GM12892 (cell line): Measurements from ENCODE around the gene EXOC6B.
"Not testable (repeated sequence)": the region's sequence is repeated elsewhere in the genome, so short reads cannot be mapped to it uniquely, and the experiment has no call there.

Experiments
- DNase-seq: peaks from one replicate; pipeline ENCODE4 v3.0.0; 2011; ENCODE audit not compliant: insufficient read length
- FAIRE-seq: peaks from 2 replicates; lab custom pipeline; 2011; peaks lifted over from hg19 to GRCh38; lab: Jason Lieb, UNC
- POLR2A ChIP-seq: IDR thresholded peaks from 2 replicates; pipeline ENCODE4 v1.6.1; 2011; ENCODE audit warnings: low read depth, low read length, control low read depth
- POLR2AphosphoS5 ChIP-seq: IDR thresholded peaks from 2 replicates; pipeline ENCODE4 v1.6.1; 2011; ENCODE audit warnings: low read depth, low read length, control low read depth
- TAF1 ChIP-seq: IDR thresholded peaks from 2 replicates; pipeline ENCODE4 v1.6.1; 2011; ENCODE audit warnings: low read depth, mild to moderate bottlenecking, control low read depth, low read length, borderline replicate concordance

The EXOC6B gene

DNA sequence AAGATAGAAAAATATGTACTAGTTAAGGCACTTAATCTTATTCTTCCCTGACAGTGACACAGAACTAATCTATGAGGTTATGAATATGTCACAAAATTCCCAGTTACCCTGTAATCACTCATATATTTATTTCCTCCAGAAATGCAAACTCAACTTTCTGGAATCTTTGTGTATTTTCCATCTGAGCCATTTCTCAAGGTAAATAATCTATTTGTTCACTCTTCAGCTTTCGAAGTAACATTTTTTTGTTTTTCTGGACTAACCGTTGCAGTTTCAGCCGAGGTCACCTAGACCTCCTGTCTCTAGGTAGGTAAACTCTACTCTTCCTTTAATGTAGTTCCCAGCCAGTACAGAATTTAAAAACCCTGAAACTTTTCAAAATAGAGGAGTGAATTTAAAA lies 250.9 kb downstream of the EXOC6B start:
- FAIRE-seq: no peak
- TF ChIP-seq TAF1: no peak
- TF ChIP-seq POLR2A: no peak
- no peak for TF ChIP-seq POLR2AphosphoS5
- DNase-seq: no peak

GRCh38 chr2:72573232-72573631 lies 252.6 kb downstream of the EXOC6B start:
- TF ChIP-seq TAF1 (no peak), POLR2AphosphoS5 (no peak), POLR2A (no peak)
- DNase-seq (no peak), FAIRE-seq (no peak)

DNA sequence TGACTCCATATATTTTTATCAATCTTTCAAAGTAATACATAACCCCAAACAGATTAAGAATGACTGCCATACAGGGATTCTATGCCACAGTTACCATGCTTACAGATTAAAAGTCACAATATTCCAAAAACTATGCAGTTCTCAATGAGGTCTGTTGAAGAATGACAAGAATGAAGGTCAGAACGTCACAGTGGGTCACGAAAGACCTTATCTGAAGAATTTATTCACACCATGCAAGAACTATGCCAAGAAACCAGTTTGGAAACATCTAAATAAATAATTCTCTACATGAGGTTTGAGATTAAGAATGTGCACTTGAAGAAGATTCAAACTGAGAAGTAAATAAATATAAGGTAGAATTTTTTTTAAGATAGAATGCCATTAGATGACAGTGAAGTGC lies 253.3 kb downstream of the EXOC6B start:
- DNase-seq: no peak
- TF ChIP-seq TAF1: no peak
- TF ChIP-seq POLR2AphosphoS5: no peak
- no peak for TF ChIP-seq POLR2A
- FAIRE-seq: no peak

DNA sequence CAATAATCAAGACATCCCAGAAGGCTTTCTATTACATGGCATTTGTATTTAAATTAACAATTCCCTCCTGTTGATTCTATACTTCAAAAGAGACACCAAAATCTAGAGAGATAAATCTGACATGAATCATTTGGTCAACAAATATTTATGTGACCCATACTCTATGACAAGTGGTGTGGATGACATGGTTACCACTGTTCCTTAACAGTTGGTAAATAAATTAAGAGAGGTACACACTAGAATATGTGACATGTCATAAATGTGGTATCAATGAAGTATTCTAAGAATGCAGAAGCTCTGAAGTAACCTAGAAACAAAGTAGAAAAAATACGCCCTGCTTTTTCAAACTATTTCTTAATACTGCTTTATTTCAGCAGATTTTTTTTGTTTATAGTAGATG lies 255.4 kb downstream of the EXOC6B start:
- no peak for TF ChIP-seq TAF1
- TF ChIP-seq POLR2A: no peak
- no peak for TF ChIP-seq POLR2AphosphoS5
- FAIRE-seq (no peak), DNase-seq (no peak)

GRCh38 chr2:72562451-72563153 lies 263.2 kb downstream of the EXOC6B start:
- DNase-seq: no peak
- FAIRE-seq: no peak

DNA sequence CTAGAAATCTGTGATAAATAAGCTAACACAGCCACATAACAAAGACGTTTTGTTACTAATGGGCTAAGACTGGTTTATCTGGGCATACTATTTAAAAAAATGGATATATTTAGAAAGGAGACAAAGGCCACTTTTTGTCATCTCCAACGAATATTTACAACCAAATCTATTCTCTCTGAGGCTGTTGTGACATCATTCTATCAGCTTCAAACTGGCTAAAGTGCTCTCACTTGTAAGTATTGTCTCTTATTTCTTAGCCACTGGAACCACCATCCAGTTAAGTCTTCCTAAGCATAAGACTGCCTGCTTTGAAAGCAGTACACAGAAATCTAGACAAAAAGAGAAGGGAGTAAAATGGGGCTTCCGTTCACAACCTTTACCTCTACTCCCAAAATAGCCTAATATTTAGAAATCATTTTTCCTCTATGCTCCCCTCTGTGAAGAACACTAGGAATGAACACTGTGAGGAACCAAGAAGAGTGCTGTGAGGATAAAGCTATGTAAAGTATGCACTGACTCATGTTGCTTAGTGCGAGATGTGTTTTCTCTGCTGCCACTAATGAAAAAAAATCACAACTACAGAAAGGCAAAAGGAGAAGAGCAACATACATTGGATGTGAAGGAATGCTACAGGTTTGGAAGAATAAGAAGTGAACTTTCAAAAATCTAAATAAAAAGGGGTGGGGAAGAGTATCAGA lies 264.1 kb downstream of the EXOC6B start:
- DNase-seq: no peak
- no peak for FAIRE-seq
- TF ChIP-seq POLR2AphosphoS5 (no peak), TAF1 (no peak), POLR2A (no peak)

More at GRCh38 chr2:72562451-72563153, 263.2 kb downstream of the EXOC6B start:
- TF ChIP-seq POLR2A: no peak
- TF ChIP-seq POLR2AphosphoS5: no peak
- TF ChIP-seq TAF1: no peak

- DNase-seq: no peak
- FAIRE-seq: no peak
- TF ChIP-seq POLR2A (no peak), TAF1 (no peak), POLR2AphosphoS5 (no peak)
These were observed 269.9 kb downstream of the EXOC6B start for GRCh38 chr2:72555943-72556342.

- not testable (repeated sequence) for FAIRE-seq, DNase-seq
These were observed 270.5 kb downstream of the EXOC6B start for GRCh38 chr2:72555363-72555762.

- FAIRE-seq, DNase-seq: not testable (repeated sequence)
These were observed 270.9 kb downstream of the EXOC6B start for GRCh38 chr2:72554910-72555309.

GRCh38 chr2:72554381-72554780 lies 271.5 kb downstream of the EXOC6B start:
- DNase-seq: no peak
- TF ChIP-seq POLR2AphosphoS5 (no peak), POLR2A (no peak), TAF1 (no peak)
- FAIRE-seq: no peak

- FAIRE-seq: no peak
- TF ChIP-seq TAF1 (no peak), POLR2A (no peak), POLR2AphosphoS5 (no peak)
- DNase-seq: no peak
These were observed 277.6 kb downstream of the EXOC6B start for GRCh38 chr2:72548081-72548764.

- no peak for TF ChIP-seq POLR2A
- no peak for TF ChIP-seq TAF1
- TF ChIP-seq POLR2AphosphoS5: no peak
- DNase-seq (no peak), FAIRE-seq (no peak)
These were observed 280.0 kb downstream of the EXOC6B start for GRCh38 chr2:72545790-72546189.
